ENCODE measurements around the gene TEX48.

The TEX48 gene

DNA sequence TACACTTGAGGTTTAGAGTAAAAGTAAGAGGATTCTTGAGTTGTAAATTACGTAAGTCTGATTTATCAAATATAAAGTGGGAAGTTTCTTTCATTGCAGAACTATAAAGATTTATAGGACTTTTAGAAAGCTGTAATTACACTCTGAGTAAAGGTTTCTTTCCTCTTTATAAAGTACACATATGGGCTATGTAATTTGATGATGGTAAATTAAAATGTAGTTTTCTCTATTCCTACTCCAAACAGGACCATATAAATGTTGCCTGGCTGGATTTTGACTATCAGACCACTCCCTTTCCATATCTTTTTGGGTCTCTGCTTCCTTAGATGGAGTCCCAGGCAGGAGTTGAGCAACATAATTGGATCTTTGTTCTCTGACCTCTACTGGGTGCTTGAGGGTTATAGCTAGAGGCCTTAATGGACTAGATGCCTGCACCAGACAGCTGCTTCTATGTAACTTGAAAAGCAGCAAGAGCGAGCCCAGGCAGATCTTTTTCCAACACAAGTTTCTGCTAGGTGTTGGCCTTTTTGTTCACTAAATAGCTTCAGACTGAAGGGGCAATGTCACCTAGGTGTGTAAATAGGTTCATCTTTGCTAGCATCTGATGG, 11.4 kb upstream of the TEX48 start:
- no peak for DNase-seq

DNA sequence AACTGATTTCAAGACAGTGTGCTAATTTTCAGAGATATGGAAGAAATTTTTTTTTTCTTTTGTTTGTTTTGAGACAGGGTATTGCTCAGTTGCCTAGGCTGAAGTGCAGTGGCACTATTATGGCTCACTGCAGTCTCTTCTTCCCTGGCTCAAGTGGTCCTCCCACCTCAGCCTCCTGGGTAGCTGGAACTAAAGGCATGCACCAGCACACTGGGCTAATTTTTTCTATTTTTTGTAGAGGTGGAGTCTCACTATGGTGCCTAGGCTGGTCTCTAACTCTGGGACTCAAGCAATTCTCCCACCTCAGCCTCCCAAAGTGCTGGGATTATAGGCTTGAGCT, 9.9 kb upstream of the TEX48 start:
- DNase-seq, result no peak

DNA sequence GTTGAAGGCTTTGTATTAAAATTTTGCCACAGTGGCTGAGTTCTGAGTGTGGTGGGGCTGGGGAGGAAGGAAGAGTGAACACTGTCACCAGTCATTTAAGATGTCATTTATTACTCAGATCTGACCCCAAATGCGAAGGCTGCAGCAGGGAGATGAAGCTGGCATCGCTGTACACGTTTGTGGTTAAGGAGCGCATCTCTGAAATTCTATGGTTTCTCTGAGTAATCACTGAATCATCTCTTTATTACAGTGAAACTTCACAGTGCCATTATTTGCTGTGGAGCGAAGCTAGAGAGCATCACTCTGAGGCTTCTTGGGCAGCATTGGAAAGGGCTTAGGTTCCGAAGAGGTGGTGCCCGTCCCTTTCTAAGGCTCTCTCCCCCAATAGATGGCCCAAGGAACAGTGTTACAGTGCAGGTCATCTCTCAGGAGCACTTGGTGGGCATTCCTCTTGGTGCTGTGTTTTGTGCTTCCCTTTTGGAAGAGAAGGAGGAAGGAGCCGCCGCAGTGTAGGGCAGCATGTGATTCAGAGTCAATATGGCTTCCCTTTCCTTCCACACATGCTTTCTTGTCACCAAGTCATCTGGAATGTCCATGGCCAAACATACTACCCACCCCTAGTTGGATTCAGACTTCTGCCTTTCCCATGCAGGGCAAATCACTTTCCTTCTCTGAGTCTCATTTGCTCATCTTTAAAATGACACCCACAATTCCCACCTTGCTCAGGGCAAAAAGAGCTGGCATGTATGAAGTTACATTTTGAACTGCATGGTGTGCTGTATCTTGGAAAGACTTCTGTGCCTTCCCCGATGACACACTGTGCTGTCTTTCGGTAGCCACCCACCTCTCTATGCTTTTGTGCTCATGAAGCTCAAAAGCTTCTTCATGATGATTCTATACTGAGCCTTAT, 9.3 kb upstream of the TEX48 start:
- DNase-seq, result no peak

DNA sequence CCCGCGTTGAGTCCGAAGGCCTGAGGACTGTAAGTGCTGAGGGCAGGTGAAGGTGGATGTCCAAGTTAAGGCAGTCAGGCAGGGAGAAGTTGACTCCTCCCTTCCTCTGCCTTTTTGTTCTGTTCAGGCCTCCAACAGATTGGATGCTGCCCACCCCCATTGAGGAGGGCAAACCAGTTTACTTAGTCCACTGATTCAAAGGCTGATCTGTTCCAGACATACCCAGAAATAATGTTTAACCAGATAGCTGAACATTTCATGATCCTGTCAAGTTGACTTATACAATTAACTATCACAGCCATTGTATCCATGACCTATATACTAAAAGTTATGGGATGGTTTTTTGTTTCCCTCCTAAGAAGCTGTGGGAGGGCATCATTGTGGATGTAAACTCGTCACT, 8.3 kb upstream of the TEX48 start:
- DNase-seq, result no peak

DNA sequence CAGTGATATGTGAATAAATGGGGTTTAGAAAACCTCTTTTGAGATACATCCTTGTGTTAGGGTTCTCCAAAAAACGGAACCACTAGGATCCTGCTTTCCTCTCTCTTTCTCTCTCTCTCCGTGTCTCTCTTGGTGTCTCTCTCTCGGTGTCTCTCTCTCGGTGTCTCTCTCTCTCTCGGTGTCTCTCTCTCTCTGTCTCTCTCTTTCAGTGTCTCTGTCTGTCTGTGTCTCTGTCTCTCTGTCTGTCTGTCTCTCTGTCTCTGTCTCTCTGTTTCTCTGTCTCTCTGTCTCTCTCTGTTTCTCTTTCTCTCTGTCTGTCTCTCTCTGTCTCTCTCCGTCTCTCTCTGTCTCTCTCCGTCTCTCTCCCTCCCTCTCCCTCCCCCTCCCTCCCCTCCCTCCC, 7.8 kb upstream of the TEX48 start:
- DNase-seq, result no peak

DNA sequence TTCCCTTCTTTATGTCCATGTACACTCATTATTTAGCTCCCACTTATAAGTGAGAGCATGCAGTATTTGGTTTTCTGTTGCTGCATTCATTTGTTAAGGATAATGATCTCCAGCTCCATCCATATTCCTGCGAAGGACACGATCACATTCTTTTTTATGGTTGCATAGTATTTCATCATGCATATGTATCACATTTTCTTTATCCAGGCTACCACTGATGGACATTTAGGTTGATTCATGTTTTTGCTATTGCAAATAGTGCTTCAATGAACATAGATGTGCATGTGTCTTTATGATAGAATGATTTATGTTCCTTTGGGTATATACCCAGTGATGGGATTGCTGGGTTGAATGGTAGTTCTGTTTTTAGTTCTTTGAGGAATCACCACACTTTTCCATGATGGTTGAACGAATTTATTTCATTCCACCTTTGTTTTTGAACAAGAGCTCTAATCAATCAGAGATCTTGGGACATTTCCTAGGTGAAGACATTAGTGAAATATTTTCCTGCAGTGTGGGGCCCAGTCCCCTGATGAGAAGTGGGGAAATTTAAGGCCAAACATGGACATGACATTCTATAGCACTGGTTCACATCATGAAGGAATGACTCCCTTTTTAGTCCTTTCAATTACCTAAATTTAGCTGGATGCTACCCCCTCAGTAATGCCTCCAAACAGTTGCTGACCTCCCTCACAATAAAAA, 7.1 kb upstream of the TEX48 start:
- DNase-seq, result no peak

DNA sequence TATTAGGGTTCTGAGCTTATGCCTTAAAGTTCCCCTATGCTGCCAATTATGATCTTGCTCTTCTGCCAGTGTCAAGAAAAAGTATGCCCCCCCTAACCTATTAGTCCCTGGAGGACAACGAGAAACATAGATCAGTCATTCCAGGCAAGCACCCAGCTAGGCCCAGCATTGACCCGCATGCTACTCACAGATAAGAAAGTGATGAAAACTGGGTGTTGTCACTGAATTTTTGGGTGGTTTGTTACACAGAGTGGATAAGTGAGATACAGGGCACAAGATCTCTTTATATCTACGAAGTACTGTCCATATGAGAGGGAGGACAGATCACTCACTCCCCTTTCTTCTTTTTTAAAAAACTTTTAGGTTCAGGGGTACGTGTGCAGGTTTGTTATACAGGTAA, 6.4 kb upstream of the TEX48 start:
- no peak for DNase-seq

DNA sequence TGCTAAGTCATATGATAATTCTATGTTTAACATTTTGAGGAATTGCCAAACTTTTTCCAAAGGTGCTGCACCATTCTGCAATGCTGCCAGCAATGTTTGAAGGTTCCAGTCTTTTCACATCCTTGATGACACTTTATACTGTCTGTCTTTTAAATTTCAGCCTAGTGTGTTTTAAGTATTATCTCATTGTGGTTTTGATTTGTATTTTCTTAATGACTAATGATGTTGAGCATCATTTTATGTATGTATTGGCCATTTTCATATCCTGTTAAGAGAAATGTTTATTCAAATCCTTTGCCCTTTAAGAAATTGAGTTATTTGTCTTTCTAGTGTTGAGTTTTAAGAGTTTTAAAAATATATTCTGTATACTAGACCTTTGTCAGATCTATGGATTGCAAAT, 5.0 kb upstream of the TEX48 start:
- DNase-seq, result no peak

DNA sequence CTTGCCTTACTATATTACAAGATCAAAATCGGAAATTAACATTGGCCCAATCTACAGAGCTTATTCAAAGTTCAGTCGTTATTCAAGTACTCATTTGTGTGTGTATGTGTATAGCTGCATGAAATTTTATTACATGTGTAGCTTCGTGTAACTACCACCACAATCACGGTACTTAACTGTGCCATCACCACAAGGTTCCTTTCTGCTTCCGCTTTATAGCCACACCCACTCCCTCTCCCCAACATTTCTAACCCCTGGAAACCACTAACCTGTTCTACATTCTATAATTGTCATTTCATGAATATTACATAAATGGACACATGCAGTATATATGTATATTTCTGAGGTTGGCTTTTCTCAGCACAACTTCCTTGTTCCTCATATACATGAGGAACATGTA, 4.0 kb upstream of the TEX48 start:
- DNase-seq, result no peak

DNA sequence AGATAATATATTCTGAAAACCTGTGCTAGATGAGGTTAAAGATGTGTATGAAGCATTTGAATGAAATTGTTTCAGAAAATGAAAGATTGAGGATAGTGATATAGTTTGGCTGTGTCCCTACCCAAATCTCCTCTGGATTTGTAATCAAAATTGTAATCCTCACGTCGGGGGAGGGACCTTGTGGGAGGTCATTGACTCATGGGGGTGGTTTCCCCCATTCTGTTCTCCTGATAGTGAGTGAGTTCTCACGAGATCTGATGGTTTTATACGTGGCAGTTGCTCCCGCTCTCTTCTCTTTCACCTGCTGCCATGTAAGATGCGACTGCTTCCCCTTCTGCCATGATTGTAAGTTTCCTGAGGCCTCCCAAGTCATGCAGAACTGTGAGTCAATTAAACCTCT, 2.0 kb upstream of the TEX48 start:
- no peak for DNase-seq

DNA sequence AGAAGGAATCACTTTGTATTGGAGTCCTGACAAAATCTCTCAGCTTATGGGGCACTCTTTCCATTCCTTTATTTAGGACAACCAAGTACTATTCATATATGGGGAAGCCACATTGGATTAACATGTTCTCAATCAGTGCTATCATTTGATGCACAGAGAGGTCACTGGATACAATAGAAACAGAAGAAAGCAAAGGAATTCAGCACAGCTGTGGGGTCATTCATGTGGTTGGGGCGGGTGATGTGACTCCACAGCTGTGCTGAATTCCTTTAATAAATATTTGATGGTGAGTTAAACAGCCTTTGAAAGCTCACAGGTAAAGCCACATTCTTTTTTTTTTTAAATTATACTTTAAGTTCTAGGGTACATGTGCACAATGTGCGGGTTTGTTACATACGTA, 854 bp upstream of the TEX48 start:
- DNase-seq, result no peak

DNA sequence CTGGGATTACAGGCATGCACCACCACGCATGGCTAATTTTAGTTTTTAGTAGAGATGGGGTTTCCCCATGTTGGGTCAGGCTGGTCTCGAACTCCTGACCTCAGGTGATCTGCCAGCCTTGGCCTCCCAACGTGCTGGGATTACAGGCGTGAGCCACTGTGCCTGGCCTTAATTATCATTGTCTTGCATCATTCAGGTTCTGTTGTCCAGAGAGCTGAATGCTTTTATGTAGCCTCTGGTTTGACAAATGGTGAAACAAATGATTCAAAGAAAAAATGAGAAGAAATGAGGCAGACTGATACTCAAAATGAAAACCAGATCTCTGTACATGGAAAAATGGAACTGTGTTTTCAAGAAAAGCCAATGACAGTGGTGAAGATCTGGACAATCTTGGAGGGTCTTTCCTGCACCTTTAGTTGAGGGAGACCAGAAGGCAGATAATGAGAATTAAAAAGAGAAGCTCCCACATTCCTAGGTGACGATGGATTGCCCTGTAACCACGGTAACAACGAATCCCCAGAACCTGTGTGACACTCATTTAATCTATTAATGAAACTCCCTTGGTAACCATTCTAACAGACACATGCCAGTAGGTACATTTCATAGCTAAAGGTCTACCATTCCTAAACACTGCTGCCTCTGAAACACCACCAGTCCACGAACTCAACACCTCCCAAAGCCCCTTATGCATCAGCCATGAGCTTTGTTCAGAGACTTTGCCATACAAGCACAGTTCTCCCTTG, 1.6 kb downstream of the TEX48 start:
- no peak for DNase-seq

DNA sequence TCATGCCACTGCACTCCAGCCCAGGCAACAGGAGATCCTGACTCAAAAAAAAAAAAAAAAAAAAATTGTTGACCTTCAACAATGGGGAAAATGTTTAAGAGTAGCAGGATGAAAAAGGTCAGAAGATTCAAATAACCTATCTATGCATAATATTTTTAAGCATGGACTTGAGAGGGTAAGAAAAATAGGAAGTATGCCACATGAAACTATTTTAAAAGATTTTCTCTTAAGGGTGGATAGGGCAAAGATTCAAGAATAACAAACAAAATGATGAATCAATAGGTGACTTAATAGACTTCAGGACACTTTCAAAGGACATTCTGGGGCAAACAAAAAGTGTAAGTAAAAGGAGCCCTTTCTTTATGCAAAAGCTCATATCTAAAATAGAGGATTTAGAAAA, 3.2 kb downstream of the TEX48 start:
- DNase-seq, result no peak

DNA sequence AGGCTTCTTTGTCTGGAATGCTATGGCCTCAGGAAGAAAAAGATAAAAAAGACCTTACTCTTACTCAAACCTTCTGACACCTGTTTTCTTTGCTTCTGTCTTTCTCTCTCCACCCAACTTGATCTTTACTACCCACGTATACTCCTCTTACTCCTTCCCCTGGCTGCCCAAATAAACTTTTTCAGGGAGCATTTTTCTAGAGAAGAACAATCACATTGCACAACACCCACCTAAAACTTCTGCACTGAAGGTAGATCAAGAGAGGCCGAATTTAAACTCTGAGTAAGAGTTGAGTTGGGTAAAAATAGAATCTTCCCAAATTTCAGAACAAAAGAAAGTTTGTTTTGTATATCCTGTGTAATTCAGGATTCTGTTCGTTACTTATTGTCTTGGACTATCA, 3.9 kb downstream of the TEX48 start:
- no peak for DNase-seq

DNA sequence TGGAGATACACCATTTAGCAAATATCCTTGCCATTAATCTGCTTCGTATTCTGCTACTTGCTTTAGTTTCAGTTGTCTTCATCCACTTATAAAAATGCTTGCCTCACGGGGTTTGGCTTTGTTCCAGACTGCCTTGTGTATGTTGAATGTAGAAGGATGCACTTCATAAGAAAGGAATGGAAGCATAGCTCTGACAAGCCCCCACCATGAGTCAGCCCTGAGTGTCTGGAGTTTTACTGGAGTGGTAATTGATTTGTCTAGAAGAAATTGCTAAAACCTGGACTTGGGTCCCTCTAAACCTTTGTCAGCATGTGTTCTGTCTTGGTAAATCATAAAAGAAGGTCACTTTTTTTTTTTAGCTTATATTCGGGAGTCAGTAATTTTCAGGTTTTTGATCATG, 4.6 kb downstream of the TEX48 start:
- no peak for DNase-seq

DNA sequence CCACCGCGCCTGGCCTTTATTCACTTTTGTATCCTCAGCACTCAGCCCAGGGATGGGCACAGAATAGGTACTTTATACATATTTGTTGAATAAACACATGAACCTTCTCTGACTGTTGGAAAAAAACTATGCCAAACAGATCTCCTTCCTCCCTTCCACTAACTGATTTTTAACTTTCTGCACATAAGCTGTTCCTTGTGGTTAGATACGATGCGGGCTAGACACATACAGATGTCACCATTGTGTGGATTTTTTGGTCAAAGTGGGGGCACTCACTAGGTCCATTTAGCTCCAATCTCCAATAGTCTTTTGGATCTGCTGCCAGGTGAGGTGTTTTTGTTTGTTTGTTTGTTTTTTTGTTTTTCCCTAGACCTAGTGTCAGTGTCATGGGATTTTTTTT, 5.1 kb downstream of the TEX48 start:
- no peak for DNase-seq

DNA sequence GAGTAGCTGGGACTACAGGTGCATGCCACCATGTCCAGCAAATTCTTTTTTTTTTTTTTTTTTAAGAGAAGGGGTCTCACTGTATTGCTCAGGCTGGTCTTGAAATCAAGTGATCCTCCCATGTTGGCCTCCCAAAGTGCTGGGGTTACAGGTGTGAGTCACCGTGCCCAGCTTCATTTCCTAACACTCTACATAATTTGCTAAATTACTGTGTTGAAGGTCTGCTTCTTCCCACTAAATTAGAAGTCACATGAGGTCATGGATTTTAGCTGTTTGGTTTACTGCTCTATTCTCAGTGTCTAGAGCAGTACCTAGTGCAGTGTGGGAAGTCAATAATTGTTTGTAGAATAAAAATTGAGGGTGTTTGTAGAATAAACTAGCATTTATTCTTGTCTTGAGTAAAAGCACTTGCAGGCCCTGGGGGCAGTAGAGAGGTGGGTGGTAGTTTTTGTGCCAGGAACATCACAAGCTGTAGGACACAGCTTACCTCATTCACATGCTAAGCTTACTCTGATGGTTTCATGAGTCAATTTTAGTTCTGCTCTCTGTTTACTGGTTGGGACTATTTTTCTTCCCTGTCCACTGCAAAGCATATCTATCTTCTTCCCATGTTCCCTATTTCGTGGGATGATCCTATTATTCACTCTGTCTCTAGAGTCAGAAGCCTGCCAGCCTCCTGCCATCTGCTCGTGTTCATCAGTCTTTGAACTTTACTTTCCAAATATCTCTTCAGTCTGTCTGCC, 7.0 kb downstream of the TEX48 start:
- no peak for DNase-seq

DNA sequence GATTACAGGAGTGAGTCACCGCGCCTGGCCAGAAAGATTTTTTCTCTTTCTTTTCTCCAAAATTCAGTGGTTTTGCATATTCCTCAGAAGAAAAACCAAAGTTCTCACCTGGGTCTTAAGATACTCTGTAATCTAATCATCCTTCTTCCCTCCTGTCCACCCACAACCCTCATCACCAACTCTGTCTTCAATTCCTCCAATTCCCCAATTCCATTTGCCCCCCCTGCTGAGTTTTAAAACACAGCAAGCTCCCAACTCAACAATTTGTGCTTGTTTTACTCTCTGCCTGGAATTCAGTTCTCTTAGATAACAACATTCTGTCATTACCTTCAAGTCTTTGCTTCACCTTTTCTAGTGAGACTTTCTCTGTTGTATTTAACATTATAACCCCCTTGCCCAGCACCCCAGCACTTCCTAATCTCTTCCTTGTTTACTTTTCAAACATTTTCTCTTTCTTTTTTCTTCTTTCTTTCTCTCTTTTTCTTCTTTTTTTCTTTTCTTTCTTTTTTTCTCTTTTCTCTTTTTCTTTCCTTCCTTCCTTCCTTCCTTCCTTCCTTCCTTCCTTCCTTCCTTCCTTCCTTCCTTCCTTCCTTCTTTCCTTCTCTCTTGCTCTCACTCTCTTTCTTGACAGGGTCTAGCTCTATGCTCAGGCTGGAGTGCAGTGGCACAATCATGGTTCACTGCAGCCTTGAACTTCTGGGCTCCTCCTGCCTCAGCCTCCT, 7.8 kb downstream of the TEX48 start:
- DNase-seq, result no peak

DNA sequence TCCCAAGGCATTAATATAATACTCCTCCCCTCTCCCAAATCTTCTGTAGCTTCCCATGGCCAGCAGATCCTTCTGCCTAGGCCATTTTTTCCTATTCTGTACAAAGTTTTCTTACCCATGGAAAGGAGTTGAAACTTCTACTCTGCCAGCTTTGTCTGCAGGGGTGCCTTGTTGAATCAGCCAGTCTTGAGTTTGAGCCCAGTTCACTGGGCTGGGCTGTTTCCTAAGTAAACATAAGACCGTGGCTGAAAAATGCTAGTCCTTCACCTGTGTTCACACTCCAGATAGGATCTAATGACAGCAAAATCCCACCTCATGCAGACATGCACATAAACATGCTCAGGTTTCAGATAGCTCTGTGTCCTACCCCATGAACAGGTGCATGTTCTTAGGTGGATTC, 10.4 kb downstream of the TEX48 start:
- DNase-seq, result no peak

DNA sequence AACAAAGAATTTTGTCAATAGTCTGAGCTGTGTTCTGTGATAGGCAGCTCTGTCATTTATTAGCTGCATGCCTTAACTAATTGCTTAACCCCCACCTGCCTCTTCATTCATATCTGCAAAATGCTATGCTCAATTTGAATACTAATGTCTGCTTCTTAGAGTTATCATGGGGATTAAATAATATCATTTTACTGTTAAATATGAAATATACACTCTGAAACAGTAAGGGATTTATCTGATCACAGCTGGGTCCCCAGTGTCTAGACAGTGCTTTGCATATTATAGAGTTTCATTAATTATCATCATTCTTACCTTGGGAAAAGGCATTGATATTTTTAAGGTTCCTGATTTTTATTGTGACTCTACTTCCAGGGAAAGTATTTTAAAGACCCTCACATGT, 12.0 kb downstream of the TEX48 start:
- DNase-seq, result no peak

DNA sequence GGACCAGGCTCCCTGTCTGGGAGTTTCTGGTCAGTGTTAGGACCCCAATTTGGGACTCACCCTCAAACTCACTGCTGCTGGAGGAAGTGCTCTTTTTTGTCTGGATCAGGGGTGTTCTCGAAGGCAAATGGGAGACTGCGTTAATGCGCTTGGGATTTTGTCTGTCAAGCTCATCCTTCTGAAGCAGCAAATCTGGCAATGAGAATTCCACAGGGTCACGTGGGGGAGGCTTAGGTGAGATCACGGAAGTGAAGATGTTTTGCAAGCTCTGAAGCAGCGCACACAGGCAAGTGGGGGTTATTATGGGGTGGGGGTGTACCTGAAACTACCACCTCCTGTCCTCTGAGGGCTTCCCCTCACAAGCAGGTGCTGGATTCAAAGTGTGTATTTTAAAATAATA, 13.8 kb downstream of the TEX48 start:
- no peak for DNase-seq

DNA sequence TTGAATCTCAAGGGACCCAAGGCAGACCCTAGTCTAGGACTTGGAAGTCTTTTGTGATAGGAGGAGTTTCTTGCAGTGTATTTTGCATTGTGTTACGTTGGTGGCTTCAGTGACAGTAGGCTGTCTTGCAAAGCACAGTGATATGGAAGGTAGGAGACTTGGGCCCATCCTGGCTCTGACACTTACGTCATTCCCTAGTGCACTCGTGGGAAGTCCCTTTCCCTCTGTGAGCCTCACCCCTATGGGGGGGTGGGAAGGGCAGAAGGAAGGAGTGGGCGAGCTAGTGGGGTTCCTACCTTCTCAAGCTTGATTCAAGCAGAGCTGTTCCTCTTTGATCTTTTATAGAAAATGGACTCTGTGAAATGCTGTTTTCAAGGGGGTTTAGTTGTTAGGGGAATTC, 15.1 kb downstream of the TEX48 start:
- DNase-seq, result no peak
